ENCODE measurements around the gene ABCD4. TPM values are rescaled to one million over a fixed set of nuclear protein-coding genes. Genes with fewer than 3 reads are reported as not detected.

The ABCD4 gene
- total and polyA plus RNA-seq, 2 donors from 2014 or later: 61.3 to 66.1 TPM

- H3K27me3 ChIP-seq (ENCODE audit: control insufficient read depth, insufficient read depth, low read length): peaks cover 31% of the 10 kb centered on the region
- intact Hi-C loops (cut with DNase I): loop anchor here (10.0 kb wide), 1 partner anchor 130 kb away; no protein-coding TSS in a partner anchor
- H3K36me3 ChIP-seq (ENCODE audit: control insufficient read depth in 2 of 3, insufficient read depth in 3 of 3, low read length in 3 of 3): no peaks in the 10 kb centered on the region
These were observed 57.4 kb downstream of the ABCD4 start for GRCh38 chr14:74245292-74245691.

GRCh38 chr14:74244115-74244514, 58.6 kb downstream of the ABCD4 start:
- no peak for DNase-seq
- H3K9me3 ChIP-seq (ENCODE audit: control insufficient read depth in 2 of 3, insufficient read depth in 1 of 3, low read length in 3 of 3): no peaks in the 10 kb centered on the region
- H3K4me1 ChIP-seq (ENCODE audit: control insufficient read depth in 2 of 3, insufficient read depth in 2 of 3, low read depth in 1 of 3, low read length in 3 of 3): peaks cover 0 to 8% (median 0%) of the 10 kb centered on the region in 3 donors
- peaks cover 31% of the 10 kb centered on the region for H3K27me3 ChIP-seq (ENCODE audit: control insufficient read depth, insufficient read depth, low read length)
- intact Hi-C loops (cut with DNase I): loop anchor here (10.0 kb wide), 1 partner anchor 129 kb away; no protein-coding TSS in a partner anchor
- H3K4me3 ChIP-seq (ENCODE audit: low read length in 3 of 3): no peak overlapping the region
- no peaks in the 10 kb centered on the region for H3K36me3 ChIP-seq (ENCODE audit: control insufficient read depth in 2 of 3, insufficient read depth in 3 of 3, low read length in 3 of 3)
- no peak overlapping the region for H3K9ac ChIP-seq (ENCODE audit: low read length in 3 of 3)
- no peak overlapping the region for H3K27ac ChIP-seq (ENCODE audit: low read depth in 2 of 2, low read length in 2 of 2)
- no peak for TF ChIP-seq CTCF (IDR thresholded peaks at IDR 0.05; ENCODE audit: borderline replicate concordance, extremely low read depth, insufficient read depth)
- no peak for FAIRE-seq

More at GRCh38 chr14:74245292-74245691, 57.4 kb downstream of the ABCD4 start:
- H3K4me3 ChIP-seq (ENCODE audit: low read length in 3 of 3): no peak overlapping the region
- no peak overlapping the region for H3K9ac ChIP-seq (ENCODE audit: low read length in 3 of 3)
- H3K27ac ChIP-seq (ENCODE audit: low read depth in 2 of 2, low read length in 2 of 2): no peak overlapping the region
- TF ChIP-seq CTCF (IDR thresholded peaks at IDR 0.05; ENCODE audit: borderline replicate concordance, extremely low read depth, insufficient read depth): no peak
- FAIRE-seq (no peak), DNase-seq (no peak)
- H3K4me1 ChIP-seq (ENCODE audit: control insufficient read depth in 2 of 3, insufficient read depth in 2 of 3, low read depth in 1 of 3, low read length in 3 of 3): peaks cover 0 to 8% (median 0%) of the 10 kb centered on the region in 3 donors
- no peaks in the 10 kb centered on the region for H3K9me3 ChIP-seq (ENCODE audit: control insufficient read depth in 2 of 3, insufficient read depth in 1 of 3, low read length in 3 of 3)

GRCh38 chr14:74243051-74243450, 59.7 kb downstream of the ABCD4 start:
- peaks cover 38% of the 10 kb centered on the region for H3K27me3 ChIP-seq (ENCODE audit: control insufficient read depth, insufficient read depth, low read length)
- no peaks in the 10 kb centered on the region for H3K9me3 ChIP-seq (ENCODE audit: control insufficient read depth in 2 of 3, insufficient read depth in 1 of 3, low read length in 3 of 3)
- FAIRE-seq: no peak
- intact Hi-C loops (cut with DNase I): loop anchor here (10.0 kb wide), 1 partner anchor 128 kb away; no protein-coding TSS in a partner anchor
- H3K27ac ChIP-seq (ENCODE audit: low read depth in 2 of 2, low read length in 2 of 2): no peak overlapping the region
- peaks cover 0 to 8% (median 0%) of the 10 kb centered on the region in 3 donors for H3K4me1 ChIP-seq (ENCODE audit: control insufficient read depth in 2 of 3, insufficient read depth in 2 of 3, low read depth in 1 of 3, low read length in 3 of 3)
- no peak overlapping the region for H3K9ac ChIP-seq (ENCODE audit: low read length in 3 of 3)
- DNase-seq: no peak
- H3K36me3 ChIP-seq (ENCODE audit: control insufficient read depth in 2 of 3, insufficient read depth in 3 of 3, low read length in 3 of 3): no peaks in the 10 kb centered on the region
- TF ChIP-seq CTCF (IDR thresholded peaks at IDR 0.05; ENCODE audit: borderline replicate concordance, extremely low read depth, insufficient read depth): no peak
- H3K4me3 ChIP-seq (ENCODE audit: low read length in 3 of 3): no peak overlapping the region

GRCh38 chr14:74242780-74243042, 60.0 kb downstream of the ABCD4 start:
- Histone ChIP-seq H3K9ac (ENCODE audit: low read length in 3 of 3) (no peak overlapping the region), H3K27me3 (ENCODE audit: control insufficient read depth, insufficient read depth, low read length) (peaks cover 41% of the 10 kb centered on the region), H3K4me1 (ENCODE audit: control insufficient read depth in 2 of 3, insufficient read depth in 2 of 3, low read depth in 1 of 3, low read length in 3 of 3) (peaks cover 0 to 8% (median 0%) of the 10 kb centered on the region in 3 donors), H3K4me3 (ENCODE audit: low read length in 3 of 3) (no peak overlapping the region), H3K27ac (ENCODE audit: low read depth in 2 of 2, low read length in 2 of 2) (no peak overlapping the region), H3K9me3 (ENCODE audit: control insufficient read depth in 2 of 3, insufficient read depth in 1 of 3, low read length in 3 of 3) (no peaks in the 10 kb centered on the region), H3K36me3 (ENCODE audit: control insufficient read depth in 2 of 3, insufficient read depth in 3 of 3, low read length in 3 of 3) (no peaks in the 10 kb centered on the region)
- no peak for TF ChIP-seq CTCF (IDR thresholded peaks at IDR 0.05; ENCODE audit: borderline replicate concordance, extremely low read depth, insufficient read depth)
- no peak for DNase-seq
- no peak for FAIRE-seq
- intact Hi-C loops (cut with DNase I): loop anchor here (10.0 kb wide), 1 partner anchor 128 kb away; no protein-coding TSS in a partner anchor

All from kidney (tissue), 14 donors.